ENCODE results near the gene ABTB1.
"Not testable (repeated sequence)": the region's sequence is repeated elsewhere in the genome, so short reads cannot be mapped to it uniquely, and the experiment has no call there.

ABTB1 gene

DNA sequence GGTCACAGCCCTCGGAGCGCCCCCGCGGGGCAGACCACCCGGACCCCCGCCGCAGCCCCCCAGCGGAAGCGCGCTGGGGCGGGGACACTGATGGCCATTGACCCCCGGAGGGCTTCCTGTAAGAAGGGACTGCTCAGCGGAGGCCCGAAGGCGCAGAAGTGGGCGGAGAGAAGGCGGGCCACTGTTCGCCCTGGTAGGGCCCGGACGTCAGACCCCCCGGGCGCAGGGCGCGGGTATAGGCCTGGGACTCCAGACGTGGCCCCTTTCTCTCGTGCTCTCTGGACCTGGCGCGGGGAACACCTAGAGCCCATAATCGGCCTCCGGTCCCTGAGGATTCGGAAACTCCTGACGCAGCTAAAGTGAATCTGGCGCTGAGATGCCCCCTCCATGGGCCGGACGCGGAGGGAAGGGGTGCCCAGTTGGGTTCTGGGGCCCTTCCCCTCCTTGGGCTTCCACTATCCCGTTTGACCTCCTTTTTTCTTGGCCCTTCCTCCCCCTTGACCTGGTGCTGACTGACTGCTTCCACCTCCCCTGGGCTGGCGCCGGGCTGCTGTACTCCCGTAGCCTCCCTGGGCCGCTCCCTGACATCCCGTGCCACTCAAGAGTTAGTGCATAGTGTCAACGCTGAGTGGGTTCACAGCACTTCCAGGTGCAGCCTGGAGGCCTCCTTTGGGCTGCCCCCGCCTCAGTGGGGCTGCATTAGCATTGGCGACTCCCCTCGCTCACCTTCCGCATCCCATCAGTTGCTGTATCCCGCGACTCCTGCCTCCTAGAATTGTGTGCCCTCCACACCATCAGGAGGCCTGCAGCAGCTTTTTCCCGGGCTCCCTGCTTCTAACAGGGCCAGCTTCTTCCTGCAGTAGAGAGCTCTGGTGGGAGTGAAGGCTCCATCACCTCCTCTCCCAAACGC lies 694 bp downstream of the ABTB1 start:
- DNase-seq, result peak; percentile 47

DNA sequence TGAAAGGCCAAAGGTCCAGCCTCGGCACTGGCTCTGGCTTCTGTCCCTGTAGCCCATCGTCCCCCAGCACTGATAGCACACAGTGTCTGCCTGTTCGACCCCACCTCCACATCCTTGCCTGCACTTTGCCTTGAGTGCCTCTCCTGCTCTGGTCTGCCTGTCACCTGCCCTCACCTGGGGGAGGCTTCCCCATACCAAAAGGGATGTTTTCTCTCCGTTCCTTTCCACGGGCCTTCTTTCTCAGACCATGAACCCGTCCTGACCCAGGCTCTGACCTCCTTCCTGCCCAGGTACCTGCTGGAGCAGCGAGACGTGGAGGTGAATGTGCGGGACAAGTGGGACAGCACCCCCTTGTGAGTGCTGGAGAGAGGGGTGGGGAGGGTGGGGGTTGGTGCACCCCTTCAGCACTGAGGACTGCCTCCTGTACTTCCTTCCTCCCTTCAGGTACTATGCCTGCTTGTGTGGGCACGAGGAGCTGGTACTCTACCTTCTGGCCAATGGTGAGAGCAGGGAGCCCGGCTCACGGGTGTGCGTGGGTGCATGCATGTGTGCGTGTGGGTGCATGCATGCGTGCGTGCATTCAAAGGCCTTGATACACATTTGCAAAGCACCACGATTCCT lies 1.5 kb downstream of the ABTB1 start:
- no peak for DNase-seq

DNA sequence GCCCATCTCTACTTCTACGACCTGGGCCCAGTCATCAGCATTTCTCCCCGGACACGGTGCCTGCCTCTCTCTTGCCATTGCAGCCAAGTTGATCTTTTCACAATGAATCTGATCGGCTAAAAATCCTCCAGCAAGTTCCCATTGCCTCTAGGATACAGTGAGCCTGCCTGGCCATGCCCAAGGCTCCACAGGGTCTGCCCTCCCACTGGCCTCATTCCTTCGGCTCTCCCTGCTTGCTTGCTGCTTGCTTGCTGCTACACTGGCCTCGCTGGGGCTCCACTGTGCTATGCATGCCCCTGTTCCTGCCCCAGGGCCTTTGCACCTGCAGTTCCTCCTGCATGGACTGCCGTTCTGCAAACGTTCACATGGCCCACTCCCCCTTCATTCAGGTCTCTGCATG lies 2.0 kb downstream of the ABTB1 start:
- no peak for DNase-seq

DNA sequence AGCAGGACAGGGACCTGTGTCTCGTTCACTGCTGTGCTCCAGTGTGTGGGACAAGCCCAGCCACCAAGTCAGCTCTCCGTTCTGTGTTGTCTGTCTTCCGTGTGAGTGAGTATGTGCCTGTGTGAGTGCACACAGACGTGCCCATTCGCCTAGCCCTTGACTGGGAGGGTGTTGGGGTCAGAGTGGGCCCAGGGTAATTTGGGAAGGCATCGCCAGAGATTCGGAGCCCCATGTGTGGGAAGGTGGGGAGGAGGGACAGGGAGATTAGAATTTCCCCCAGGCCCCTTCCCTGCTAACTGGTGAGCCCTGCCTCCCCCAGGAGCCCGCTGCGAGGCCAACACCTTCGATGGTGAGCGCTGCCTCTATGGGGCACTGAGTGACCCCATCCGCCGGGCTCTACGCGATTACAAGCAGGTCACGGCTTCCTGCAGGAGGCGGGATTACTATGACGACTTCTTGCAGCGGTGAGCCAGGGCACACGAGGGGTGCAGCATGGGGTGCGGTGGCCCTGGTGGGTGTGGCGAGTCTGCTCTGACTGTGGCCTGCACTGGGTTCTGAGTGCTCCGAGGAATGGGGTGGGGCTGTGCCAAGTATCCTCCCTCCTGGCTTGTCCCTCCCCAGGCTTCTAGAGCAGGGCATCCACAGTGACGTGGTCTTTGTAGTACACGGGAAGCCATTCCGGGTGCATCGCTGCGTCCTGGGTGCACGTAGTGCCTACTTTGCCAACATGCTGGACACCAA lies 3.1 kb downstream of the ABTB1 start:
- DNase-seq, result no peak

DNA sequence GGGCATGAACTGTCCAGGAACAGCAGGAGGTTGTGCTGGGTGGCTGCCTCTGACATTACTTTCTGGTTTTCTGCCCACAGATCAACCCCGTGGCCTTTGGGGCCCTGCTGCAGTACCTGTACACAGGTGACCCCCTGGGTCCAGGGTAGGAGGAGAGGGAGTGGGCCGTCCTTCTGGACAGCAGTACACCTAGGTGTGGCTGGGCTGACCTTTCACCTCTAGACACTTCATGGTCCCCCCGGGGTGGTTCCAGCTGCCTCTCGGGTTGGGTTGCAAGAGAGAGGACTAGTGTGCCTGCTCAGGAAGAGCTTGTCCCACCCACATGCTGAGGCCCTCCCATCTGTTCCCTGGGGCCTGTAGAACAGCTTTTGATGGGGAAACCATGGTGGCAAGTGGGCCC lies 3.7 kb downstream of the ABTB1 start:
- no peak for DNase-seq

DNA sequence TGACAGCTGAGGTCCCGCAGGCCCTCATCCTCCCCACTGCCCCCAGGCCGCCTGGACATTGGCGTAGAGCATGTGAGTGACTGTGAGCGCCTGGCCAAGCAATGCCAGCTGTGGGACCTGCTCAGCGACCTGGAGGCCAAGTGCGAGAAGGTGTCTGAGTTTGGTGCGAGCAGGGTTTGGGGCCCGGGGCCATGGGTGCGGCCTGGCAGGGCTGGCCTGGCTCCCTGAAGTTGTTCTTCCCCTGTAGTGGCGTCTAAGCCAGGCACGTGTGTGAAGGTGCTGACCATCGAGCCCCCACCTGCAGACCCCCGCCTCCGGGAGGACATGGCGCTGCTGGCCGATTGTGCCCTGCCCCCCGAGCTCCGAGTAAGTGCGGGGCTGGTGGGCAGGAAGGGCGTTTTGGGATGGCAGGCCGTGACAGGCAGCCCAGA lies 4.2 kb downstream of the ABTB1 start:
- no peak for DNase-seq

DNA sequence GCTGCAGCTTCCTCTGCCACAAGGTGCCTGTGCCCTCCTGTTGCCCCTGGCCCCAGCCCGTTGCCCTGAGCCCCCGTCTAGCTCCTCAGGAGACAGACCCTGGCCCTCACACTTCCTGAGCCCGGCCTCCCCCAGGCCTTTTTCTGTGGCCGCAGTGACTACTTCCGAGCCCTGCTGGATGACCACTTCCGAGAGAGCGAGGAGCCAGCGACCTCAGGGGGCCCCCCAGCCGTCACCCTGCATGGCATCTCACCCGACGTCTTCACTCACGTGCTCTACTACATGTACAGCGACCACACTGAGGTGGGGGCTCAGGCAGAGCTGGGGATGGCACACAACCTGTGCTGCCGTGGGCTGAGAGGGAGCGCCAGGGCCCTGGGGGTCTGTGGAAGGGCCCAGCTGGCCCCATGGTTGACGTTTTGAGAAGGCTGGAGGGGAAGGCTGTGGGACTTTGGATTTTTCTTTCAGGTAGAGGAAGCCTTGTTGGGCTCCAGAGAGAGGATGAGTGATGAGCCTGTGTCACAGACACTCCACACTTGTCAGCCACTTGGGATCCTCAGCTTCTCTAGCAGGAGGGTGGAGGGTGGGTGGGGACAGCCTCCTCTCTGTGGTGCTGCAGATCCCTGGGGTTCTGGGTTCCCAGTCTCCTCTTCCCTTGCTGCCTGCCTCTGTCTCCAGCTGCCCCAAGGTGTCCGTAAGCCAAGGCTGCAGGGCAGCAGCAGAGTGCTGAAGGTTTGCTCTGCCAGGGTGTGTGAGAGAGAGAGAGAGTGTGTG lies 5.0 kb downstream of the ABTB1 start:
- DNase-seq, result no peak

DNA sequence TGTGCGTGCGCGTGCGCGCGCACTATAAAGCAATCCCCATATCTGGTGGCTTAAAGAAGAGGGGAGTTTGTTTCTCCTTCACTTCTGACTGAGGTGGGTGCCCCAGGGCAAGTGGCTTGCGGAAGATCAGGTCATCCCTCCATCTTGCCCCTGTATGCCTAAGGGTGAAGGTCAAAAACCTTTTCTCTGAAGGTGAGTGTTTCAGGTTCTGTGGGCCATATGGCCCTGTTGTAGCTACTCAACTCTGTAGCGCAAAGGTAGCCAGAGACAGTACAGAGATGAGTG lies 5.5 kb downstream of the ABTB1 start:
- no peak for DNase-seq

DNA sequence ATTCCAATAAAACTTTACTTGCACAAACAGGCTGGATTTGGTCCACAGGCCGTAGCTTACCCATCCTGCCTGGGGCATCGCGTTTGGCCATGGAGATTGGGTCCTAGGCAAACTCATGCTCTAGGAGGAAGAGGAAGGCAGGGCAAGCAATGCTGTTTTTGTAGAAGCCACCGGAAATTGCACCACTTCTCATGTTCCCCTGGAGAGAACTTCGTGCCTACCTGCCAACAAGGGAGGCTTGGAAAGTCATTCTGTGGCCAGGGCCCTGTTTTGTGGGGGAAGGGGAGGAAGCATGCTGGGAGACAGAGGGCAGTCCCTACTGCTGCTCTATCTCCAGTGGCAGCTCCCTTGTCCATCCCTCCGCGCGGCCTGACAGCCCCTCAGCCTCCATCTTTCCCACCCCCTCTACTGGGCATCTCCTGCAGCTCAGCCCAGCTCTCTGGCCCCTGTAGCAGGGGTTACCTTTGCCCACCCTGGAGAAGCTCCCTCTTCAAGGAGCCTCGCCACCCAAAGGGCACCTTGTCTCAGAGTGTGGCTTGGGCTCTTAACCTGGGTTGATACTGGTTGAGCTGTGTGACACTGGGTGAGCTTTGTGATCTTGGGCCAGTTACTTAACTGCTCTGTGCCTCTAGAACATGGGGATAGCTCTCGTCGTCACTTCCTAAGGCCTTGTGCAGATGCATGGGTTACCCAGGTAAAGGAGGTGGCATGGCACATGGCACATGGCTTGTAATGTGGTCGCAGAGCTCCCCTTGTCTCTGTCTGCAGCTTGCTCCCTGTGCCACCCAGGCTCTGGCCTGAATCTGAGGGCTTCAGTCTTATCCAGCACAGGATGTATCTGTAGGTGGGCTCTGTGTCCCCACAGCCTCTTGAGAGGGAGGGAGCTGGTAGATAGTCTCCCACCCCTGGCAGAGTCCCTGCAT lies 6.1 kb downstream of the ABTB1 start:
- DNase-seq, result no peak

DNA sequence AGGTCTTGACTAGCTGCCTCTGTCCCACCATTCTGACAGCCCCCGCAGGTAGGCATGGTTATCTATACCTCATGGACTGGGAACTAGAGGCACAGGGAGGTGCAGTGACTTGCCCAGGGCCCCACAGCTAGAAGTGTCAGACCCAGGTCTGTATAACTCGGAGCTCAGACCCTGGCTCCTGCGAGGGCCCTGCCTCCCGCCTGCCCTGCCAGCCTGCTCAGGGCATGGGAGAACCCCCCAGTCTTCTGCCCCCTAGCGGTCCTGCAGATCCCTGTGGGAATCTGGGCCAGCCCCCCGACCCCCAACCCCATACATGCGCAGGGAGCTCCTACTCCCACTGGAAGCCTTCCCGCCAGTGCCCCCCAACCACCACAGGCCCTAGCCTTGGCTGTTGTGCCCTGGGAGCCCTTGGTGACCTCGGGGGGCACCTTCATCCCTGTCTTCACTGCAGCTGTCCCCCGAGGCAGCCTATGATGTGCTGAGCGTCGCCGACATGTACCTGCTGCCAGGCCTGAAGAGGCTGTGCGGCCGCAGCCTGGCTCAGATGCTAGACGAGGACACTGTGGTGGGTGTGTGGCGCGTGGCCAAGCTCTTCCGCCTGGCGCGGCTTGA lies 6.9 kb downstream of the ABTB1 start:
- no peak for DNase-seq

DNA sequence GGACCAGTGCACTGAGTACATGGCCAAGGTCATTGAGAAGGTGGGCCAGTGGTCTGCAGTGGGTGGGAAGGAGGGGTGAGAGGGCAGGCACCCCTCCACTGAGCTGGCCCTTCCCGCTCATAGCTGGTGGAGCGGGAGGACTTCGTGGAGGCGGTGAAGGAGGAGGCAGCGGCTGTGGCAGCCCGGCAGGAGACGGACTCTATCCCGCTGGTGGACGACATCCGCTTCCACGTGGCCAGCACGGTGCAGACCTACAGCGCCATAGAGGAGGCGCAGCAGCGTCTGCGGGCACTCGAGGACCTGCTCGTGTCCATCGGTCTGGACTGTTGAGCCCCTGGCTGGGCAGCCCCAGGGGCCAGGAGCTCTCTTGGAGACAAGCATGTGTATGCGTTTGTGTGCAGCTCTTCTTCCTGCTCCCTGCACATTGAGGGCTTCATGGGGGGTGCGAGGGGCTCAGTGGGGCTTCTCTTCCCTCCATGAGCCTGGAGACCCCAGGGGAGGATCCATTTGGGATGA lies 7.5 kb downstream of the ABTB1 start:
- no peak for DNase-seq

DNA sequence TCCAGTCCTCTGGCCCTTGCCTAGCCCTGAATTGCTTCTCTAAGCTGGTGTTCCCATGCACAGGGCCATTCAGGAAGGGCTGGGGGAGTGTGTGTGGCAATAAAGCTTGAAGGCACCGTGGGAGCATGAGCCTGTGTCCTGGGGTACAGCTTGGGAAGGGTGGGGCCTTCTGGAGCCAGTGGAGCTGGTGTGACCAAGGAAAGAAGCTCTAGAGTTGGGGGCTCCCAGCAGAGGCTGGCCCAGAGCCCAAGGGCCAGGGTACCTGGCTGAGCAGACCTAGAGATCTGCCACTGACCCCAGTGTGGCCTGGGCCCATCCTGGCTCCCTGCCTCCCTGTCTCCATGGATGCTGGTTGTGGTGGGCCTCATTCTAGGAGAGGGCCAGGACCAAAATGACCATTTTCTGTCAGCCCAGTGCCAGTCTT lies 8.1 kb downstream of the ABTB1 start:
- no peak for DNase-seq

DNA sequence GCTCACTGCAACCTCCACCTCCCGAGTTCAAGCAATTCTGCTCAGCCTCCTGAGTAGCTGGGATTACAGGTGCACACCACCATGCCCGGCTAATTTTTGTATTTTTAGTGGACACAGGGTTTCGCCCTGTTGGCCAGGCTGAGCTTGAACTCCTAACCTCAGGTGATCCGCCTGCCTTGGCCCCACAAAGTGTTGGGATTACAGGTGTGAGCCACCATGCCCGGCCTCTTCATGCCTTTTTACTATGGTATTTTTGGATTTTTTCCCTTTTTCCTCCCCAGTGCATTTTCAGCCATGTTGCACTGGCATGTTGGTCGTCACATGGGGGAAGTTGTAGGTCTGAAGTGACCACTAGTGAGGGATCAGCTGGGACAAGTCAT lies 9.4 kb downstream of the ABTB1 start:
- DNase-seq, result not testable (repeated sequence)

DNA sequence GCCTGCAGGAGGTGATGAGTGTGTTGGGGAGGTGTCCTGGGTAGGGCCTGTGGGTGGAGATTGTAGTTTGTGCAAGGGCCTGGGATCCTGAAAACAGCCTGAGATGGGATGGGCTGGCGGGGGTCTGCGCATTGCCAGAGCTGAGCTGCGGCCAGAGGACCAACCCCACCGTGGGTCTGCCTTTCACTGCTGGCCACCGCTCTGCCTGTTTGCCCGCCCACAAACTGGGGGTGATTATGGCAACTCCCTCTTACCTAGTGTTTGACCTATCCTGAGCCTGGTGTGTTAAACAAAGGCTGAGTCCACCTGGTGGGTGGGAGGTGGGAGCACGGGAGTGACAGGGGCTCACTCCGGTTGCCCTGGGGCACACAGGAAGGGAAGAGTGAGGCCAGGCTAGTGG lies 9.8 kb downstream of the ABTB1 start:
- DNase-seq, result no peak

DNA sequence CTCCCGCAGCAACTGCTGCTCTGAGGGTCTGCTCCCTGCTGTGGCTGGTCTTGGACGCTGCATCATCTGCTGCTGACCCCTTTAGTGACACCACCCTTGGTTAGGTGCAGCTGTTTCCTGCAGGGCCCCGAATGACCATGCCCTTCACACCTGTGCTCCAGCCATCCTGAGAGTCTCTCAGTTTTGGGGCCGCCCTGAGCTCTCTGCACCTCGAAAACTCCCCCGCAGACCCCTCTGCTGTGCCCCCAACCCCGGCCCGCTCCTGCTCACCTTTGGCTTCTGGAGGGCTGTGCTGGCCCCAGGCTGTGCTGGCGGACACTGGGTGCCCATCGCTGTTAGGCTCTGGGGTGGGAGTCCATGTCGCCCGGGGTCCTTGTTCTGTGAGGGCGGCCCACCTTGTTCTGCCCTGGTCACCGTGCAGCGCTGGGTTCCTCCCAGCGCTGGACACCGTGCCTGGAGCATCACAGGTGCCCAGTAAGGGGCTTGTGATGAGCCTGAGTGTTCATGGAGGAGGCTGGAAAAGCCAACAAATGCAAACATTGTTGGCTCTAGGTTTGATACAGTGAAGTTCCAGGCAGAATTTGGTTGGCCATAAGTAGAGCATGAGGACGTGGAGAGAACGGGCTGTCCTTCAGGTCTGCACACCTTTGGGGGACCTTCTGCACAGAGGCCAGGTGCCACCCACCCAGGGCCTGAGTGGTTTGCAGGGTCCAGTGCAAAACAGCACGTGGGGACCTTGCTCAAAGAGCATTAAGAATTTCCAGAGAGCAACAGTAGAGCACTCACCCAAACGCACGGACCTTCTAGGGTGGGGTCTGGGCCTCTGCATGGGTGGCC lies 12.3 kb downstream of the ABTB1 start:
- DNase-seq, result no peak

DNA sequence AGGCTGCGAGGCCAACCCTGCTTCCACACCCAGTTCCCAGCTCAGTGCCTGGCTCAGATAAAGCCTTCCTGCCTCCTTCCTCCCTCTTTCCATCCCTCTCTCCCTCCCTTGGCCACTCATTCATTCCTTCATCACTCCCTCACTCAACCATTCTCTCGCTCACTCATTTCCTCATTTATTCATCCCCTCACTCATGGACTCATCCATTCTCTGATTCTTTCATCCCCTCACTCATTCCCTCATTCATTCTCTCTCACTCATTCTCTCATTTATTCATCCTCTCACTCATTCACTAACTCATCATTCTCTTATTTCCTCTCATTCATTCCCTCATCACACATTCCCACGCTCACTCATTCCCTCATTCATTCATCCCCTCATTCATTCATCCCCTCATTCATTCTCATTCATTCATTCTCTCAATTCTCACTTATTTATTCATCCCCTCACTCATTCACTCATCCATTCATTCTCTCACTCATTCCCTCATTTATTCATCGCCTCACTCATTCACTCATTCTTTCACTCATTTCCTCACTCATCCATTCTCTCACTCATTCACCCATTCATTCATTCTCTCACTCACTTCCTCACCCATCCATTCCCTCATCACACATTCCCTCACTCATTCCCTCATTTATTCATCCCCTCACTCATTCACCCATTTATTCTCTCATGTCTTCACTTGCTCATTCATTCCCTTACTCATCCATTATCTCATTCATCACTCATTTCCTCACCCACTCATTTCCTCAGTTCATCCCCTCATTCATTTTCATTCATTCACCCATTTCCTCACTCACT lies 13.2 kb downstream of the ABTB1 start:
- no peak for DNase-seq

DNA sequence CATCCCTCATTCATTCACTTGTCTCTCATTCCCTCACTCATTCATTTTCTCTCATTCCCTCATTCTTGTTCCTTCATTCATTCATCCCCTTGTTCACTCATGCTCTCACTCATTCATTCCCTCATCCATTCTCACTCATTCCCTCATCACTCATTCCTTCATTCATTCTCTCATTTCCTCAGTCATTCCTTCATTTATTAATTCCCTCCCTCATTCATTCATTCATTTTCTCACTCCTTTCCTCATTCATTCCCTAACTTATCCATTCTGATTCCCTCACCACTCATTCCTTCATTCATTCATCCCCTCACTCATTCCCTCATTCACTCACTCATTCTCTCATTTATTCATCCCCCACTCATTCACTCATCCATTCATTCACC lies 13.8 kb downstream of the ABTB1 start:
- DNase-seq, result no peak

DNA sequence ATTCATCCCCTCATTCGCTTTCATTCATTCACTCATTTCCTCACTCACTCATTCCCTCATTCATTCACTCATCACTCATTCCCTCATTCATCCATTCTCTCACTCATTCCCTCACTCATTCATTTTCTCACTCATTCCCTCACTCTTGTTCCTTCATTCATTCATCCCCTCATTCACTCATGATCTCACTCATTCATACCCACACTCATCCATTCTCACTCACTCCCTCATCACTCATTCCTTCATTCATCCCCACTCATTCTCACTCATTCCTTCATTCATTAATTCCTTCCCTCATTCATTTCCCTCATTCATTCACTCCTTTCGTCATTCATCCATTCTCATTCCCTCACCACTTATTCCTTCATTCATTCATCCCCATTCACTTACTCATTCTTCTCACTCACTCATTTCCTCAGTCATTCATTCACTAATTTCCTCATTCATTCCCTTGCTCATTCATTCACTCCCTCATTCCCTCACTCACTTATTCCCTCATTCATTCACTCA lies 14.5 kb downstream of the ABTB1 start:
- no peak for DNase-seq

DNA sequence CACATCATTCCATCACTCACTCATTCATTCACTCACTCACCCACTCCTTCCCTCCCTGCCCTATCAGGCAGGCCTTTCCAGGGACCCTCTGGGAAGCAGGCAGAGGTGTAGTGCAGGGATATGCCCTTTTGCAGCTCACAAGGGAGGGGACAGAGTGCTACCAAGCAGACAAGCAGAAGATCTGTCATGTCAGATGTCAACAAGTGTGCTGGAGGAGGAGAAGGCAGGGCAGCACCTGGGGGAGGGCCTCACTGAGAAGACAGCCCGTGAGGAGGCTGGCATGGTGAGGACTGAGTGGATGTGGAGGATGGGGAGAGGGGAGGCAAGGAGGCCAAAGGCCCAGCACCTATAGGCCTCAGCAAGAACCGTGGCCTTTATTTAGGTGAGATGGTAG lies 15.3 kb downstream of the ABTB1 start:
- no peak for DNase-seq

Measured in activated CD4-positive, alpha-beta T cell treated with anti-CD3 and anti-CD28 coated beads, Interleukin-2, amount 50 U/mL, for 1 hour (primary cell).